Measurements from ENCODE around the gene TMPRSS13.

DNA sequence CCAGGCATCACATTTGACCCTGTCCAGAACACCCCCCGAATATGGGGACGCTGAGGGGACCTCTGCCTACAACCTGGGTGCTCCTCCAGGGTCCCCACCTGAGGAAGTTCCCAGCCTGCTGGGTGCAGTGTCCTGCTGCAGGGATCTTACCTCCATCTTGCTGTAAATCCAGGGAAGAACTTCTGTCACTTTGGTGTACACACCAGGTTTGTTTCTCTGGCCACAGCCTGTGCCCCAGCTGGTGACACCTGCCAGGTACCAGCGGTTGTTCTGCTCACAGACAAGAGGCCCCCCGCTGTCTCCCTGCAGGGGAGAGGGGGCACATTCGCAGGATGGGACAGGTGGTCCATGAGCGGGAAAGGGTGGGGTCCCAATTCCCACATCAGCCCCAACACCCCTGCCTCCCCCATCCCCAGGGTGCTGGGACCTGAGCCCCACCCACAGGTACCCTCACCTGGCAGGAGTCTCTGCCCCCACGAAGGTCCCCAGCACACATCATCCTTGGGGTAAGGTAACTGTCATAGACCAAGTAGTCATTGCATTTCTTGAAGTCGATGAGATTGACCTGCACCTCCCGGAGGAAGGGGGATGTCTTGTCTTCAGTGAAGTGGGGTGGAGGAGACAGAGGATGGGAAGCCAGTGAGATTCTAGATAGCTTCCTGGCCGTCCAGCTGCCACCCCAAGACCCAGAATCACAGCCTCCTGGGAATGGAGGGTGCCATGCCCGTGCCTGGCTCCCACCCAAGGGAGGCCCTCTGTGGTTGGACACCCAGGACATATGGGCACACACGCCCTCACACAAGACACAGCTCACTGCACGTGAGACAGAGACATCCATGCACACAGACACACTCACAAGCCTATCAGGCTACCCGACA is 25.5 kb downstream of the TMPRSS13 start:
- TF ChIP-seq EZH2 (IDR thresholded peaks at IDR 0.05) (no peak), POLR2AphosphoS5 (IDR thresholded peaks at IDR 0.05; ENCODE audit: borderline replicate concordance, low read depth, low read length) (no peak)
